GM08714 (cell line): ENCODE results near the gene TMEM44.
"Not testable (repeated sequence)": the region's sequence is repeated elsewhere in the genome, so short reads cannot be mapped to it uniquely, and the experiment has no call there.

Source experiments
- H3K4me3 ChIP-seq: fragments of 200-500 bp; sonication (Bioruptor generic); 2 replicates; pipeline ENCODE4 v1.5.1; 2014; ENCODE audit warnings: mild to moderate bottlenecking, low read length, inconsistent platforms
- ZNF274 ChIP-seq: IDR thresholded peaks from 2 replicates; pipeline ENCODE4 v1.6.1; 2012; ENCODE audit warnings: mild to moderate bottlenecking, low read depth, low read length

Gene TMEM44

GRCh38 chr3:194547042-194547441, 86.2 kb downstream of the TMEM44 start:
- no peak for TF ChIP-seq ZNF274

GRCh38 chr3:194545538-194545937, 87.7 kb downstream of the TMEM44 start:
- not testable (repeated sequence) for H3K4me3 ChIP-seq

More at GRCh38 chr3:194547042-194547441, 86.2 kb downstream of the TMEM44 start:
- no peak overlapping the region for H3K4me3 ChIP-seq

- TF ChIP-seq ZNF274: no peak
- H3K4me3 ChIP-seq: no peak overlapping the region
These were observed 89.7 kb downstream of the TMEM44 start for GRCh38 chr3:194543550-194543949.

- no peak overlapping the region for H3K4me3 ChIP-seq
- no peak for TF ChIP-seq ZNF274
These were observed 91.7 kb downstream of the TMEM44 start for GRCh38 chr3:194541483-194541882.

GRCh38 chr3:194540274-194540905, 92.8 kb downstream of the TMEM44 start:
- no peak for TF ChIP-seq ZNF274
- no peak overlapping the region for H3K4me3 ChIP-seq

DNA sequence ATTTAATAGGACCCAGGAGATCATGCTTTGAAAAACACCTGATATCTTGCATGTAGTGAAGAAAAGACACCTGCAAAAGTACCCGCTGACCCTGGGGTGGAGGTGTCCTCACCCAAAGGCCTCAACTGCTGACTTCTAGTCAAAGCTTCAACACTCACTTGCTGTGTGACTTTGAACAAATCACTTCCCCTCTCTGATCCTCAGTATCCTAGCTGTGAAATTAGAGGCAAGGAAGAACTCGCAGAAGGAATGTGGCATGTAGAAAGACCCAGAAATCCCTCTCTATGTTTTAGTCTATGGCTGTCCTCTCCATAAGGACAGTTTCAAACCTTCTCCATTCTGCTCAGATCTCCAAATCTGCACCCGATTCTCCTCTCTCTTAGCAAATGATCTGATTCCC, 93.7 kb downstream of the TMEM44 start:
- no peak for TF ChIP-seq ZNF274
- H3K4me3 ChIP-seq: no peak overlapping the region

DNA sequence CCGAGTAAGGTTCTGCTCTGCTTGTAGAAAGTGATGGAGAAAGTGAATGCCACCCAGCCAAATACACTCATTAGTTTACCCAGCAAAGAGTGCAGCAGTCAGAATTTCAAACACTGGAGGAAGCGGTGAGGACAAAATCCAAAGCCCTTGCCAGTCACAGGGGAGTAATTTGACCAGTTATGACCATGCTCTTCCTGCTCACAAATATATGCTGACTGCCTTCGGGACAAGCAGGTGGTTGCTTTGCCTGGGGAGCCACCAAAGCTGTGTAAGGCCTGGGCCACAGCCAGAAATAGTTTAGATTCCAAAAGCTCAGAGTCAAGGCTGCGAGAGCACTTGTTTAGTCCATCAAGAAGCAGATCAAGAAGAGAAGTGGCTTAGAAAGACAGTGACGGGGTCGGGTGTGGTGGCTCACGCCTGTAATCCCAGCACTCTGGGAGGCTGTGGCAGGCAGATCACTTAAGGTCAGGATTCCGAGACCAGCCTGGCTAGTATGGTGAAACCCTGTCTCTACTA, 95.4 kb downstream of the TMEM44 start:
- no peak overlapping the region for H3K4me3 ChIP-seq
- TF ChIP-seq ZNF274: no peak
